Measurements from ENCODE around the gene ARRB2.

DNA sequence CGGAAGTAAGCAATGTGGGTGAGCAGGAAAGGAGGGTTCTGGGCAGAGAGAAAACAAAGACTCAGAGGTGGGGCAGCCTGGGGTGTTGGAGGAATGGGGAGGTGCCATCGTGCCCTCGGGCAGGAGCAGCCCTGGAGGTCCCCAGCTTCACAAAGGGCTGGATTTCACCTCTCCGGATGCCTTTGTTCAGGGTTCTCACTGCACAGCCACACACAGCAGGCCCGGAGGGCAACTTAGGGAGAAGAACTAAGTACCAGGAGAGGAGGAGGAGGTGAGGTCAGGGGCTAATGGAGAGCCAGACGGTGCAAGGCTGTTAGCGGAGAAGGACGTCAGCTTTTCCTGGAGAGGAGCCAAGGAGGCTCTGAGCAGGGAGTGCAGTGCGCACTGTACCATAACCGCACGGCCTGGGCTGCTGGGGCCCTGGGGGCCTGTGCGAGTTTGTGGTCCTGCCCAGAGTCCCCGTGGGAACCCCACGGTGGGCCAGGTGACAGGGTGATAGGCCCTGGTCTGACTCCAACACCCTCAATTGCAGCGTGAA is 9.3 kb downstream of the ARRB2 start:
- TF ChIP-seq, protein P1, sequence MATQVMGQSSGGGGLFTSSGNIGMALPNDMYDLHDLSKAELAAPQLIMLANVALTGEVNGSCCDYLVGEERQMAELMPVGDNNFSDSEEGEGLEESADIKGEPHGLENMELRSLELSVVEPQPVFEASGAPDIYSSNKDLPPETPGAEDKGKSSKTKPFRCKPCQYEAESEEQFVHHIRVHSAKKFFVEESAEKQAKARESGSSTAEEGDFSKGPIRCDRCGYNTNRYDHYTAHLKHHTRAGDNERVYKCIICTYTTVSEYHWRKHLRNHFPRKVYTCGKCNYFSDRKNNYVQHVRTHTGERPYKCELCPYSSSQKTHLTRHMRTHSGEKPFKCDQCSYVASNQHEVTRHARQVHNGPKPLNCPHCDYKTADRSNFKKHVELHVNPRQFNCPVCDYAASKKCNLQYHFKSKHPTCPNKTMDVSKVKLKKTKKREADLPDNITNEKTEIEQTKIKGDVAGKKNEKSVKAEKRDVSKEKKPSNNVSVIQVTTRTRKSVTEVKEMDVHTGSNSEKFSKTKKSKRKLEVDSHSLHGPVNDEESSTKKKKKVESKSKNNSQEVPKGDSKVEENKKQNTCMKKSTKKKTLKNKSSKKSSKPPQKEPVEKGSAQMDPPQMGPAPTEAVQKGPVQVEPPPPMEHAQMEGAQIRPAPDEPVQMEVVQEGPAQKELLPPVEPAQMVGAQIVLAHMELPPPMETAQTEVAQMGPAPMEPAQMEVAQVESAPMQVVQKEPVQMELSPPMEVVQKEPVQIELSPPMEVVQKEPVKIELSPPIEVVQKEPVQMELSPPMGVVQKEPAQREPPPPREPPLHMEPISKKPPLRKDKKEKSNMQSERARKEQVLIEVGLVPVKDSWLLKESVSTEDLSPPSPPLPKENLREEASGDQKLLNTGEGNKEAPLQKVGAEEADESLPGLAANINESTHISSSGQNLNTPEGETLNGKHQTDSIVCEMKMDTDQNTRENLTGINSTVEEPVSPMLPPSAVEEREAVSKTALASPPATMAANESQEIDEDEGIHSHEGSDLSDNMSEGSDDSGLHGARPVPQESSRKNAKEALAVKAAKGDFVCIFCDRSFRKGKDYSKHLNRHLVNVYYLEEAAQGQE (IDR thresholded peaks at IDR 0.05; ENCODE audit: low read depth, low read length): no peak
- TF ChIP-seq, protein P2, sequence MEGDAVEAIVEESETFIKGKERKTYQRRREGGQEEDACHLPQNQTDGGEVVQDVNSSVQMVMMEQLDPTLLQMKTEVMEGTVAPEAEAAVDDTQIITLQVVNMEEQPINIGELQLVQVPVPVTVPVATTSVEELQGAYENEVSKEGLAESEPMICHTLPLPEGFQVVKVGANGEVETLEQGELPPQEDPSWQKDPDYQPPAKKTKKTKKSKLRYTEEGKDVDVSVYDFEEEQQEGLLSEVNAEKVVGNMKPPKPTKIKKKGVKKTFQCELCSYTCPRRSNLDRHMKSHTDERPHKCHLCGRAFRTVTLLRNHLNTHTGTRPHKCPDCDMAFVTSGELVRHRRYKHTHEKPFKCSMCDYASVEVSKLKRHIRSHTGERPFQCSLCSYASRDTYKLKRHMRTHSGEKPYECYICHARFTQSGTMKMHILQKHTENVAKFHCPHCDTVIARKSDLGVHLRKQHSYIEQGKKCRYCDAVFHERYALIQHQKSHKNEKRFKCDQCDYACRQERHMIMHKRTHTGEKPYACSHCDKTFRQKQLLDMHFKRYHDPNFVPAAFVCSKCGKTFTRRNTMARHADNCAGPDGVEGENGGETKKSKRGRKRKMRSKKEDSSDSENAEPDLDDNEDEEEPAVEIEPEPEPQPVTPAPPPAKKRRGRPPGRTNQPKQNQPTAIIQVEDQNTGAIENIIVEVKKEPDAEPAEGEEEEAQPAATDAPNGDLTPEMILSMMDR (IDR thresholded peaks at IDR 0.05): no peak
- TF ChIP-seq SMC3 (IDR thresholded peaks at IDR 0.05; ENCODE audit: low read depth, low read length) (no peak), POLR2AphosphoS5 (IDR thresholded peaks at IDR 0.05; ENCODE audit: low read depth, low read length) (no peak), SIN3A (IDR thresholded peaks at IDR 0.05; ENCODE audit: borderline replicate concordance, low read depth, low read length) (no peak)

Measured in SK-N-SH (cell line).